CD1c-positive myeloid dendritic cell (primary cell): ENCODE data around the gene INCENP.
A peak's percentile ranks its signal among the peaks of the same experiment; 100 is the strongest.

ENCODE experiments used
- DNase-seq: peaks from one replicate; pipeline ENCODE4 v3.0.0-alpha.2; 2016; ENCODE audit errors: extremely low spot score

The INCENP gene

GRCh38 chr11:62140304-62141110, 16.7 kb downstream of the INCENP start:
- no peak for DNase-seq

DNA sequence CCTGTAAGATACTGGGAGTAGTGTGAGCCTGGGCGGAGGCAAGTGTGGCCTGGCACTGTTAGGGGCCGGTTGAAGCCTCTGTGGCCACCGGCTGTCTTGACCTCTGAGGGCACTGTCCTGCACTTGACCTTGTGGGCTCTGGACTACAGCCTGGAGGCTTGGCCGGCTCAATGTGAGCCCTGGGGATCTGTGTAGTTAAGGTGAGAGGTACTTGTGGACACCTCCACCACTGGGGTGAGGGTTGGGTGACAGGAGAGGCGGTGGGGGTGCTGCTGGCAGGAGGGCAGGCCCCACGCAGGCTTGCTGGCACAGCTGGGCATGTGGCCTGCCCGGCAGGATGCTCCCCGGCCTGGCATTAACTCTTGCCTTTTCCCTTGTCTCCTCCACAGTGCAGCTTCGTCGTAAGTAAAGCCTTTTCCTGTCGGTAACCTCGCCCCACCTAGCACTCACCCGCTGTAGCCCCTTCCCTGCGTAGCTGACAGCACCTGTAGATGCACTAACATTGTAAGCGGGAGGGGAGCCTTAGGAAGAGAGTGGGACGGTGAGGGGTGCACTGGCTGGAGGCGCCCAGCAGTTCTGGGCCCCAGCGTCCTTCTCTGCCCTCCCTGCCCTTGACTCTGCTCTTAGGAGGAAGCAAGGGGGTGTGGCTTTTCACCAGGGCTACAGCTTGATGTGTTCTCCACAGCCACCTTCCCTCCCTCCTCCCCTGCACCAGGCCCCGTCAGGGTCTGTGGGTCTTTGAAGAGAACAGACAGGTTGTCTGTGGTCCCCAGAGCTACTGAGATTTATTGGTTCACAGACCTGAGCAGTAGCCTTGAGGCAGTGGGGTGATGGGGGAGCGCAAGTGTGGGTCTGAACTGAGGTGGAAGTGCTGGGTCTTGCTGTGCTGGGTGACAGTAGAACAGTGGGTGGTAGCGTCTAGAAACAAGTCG, 17.6 kb downstream of the INCENP start:
- DNase-seq: no peak

DNA sequence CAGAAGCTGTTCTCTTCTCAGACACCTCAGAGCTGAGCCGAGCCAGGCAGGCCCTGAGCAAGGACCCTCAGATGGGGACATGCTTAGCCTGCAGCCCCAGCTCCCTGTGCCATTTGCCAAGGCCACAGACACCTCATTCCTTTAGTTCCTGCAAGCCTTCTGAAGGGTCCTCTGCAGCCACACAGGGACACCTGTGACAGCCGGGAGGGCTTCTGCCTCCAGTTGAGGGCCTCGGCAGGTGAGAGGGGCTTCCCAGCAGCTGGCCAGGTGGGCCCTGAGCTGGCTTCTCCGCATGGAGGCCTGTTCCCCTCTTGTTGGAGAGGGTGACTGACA, 18.2 kb downstream of the INCENP start:
- no peak for DNase-seq

DNA sequence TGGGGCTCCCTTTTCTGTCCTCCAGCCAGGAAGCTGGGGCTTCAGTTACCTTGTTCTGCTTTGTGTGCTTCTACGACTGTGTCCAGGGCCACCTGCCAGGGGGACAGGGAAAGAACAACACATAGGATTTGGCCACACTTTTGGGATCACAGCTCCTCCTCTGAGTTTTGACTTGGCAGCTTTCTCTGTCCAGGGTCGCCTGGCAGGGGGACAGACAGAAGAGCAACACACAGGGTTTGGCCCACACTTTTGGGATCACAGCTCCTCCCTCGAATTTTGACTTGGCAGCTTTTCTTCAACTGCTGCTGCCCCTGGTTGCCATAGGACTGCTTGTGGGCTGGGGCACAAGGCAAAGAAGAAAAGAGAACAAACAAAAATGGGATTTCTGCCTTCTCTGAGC, 19.1 kb downstream of the INCENP start:
- no peak for DNase-seq

DNA sequence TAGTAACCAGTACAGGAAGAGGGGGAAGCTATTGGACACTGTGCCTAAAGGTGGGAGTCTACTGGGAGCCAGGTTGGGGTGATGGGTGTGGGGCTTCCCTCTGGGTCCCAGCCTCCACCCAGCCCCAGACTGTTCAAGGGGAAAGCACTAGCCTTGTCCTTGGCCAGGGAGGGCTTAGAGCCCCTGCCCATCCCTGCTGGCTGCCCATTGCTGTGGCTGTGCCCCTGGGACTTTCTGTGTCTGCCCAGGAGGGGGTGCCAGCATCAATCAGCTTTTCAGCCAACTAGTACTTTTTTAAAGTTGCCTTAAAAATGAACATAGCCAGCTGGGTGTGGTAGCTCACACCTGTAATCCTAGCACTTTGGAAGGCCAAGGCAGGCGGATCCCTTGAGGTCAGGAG, 19.9 kb downstream of the INCENP start:
- DNase-seq: no peak

GRCh38 chr11:62144641-62145255, 20.9 kb downstream of the INCENP start:
- DNase-seq: no peak

- DNase-seq: no peak
These were observed 21.6 kb downstream of the INCENP start for GRCh38 chr11:62145261-62145871.

DNA sequence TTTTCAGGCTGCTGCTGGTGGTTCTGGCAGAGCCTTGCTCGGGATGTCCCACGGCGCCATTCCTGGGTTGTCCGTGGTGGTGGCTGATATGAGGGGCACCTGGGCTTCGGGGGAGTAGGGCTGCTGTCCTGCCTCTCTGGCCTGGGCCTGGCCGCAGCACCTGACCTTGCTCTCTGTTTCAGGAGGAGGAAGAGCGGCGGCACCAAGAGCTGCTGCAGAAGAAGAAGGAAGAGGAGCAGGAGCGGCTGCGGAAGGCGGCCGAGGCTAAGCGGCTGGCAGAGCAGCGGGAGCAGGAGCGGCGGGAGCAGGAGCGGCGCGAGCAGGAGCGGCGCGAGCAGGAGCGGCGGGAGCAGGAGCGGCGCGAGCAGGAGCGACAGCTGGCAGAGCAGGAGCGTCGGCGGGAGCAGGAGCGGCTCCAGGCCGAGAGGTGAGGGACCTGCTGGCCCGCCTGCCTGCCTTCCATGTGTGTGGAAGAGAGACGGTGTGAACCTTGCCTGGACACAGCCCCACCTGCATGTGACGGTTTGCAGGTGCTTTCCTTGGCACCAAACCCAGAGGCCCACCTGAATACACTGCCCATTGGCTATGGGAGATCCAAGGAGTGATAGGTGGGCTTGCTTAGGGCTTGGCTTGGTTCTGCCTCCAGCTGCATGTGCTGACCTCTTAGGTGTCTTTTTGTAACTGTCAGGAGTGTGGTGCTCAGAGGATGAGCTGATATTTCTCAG, 22.8 kb downstream of the INCENP start:
- DNase-seq: no peak

GRCh38 chr11:62147545-62147944, 23.7 kb downstream of the INCENP start:
- no peak for DNase-seq

DNA sequence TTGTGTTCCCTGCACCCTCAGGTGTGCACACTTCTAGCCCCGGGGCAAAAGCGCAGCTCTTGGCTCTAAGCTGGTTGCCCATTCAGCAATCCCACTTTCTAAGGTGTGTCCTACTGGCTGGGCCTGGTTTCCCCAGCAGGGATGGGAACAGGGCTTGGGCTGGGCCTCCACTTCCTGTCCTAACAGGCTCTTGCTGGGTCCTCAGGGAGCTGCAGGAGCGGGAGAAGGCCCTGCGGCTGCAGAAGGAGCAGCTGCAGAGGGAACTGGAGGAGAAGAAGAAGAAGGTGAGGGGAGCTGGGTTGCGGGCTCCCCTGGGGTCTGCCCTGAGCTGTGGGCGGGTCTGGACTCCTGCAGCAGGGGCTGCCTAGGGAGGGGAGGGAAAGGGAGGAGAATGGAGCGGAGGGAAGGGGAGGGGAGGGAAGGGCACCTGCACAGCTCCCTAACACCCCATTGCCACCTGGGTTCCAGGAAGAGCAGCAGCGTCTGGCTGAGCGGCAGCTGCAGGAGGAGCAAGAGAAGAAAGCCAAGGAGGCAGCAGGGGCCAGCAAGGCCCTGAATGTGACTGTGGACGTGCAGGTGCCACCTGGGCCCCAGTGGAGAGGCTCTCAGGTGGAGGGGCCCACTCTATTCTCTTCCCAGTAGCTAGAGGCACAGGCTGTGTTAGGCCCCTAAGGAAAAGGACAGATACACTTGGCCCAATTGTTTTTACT, 24.6 kb downstream of the INCENP start:
- DNase-seq: no peak

DNA sequence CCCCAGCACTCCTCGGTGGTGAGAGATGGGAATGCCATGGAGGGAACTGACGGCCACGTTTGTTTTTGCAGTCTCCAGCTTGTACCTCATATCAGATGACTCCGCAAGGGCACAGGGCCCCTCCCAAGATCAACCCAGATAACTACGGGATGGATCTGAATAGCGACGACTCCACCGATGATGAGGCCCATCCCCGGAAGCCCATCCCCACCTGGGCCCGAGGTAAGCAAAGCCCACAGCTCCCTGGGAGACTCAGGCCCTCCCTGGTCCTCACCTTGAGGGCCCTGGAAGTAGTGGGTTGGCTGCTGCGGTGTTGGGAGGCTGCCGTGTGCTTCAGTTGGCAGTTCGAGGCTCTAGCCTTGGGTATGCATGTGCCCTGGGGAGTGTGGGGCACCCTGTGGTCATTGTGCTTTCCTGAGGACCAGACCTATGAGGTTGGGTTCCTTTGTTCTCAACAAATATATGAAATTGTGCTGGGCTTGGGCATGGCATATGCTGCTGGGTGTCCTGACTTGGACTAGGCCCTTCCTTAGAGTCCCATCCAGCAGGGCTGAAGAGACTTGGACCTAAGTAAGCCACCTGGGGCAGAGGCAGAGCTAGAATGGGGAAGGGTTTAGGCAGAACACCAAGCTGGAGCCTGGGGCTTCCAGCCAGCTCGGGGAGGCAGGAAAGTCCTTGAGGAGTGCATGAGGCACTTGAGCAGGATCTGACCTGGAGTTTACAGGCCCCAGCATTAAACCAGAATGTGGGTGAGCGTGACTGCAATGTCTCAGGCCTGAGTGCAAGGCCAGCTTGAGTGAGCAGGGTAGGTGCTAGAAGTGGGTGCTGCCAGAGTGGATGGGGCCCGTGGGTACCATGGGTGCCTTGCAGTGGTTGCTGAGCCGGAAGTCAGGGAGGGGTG, 26.4 kb downstream of the INCENP start:
- no peak for DNase-seq

GRCh38 chr11:62150887-62151736, 27.3 kb downstream of the INCENP start:
- no peak for DNase-seq

DNA sequence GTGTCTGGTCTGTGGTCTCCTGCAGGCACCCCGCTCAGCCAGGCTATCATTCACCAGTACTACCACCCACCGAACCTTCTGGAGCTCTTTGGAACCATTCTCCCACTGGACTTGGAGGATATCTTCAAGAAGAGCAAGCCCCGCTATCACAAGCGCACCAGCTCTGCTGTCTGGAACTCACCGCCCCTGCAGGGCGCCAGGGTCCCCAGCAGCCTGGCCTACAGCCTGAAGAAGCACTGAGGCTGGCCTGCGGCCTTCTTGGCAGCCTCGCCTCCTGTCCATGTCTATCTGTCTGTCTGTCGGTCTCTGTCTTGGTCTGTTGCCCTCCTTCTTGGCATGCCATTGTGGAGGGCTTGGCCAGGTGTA, 27.9 kb downstream of the INCENP start:
- no peak for DNase-seq

DNA sequence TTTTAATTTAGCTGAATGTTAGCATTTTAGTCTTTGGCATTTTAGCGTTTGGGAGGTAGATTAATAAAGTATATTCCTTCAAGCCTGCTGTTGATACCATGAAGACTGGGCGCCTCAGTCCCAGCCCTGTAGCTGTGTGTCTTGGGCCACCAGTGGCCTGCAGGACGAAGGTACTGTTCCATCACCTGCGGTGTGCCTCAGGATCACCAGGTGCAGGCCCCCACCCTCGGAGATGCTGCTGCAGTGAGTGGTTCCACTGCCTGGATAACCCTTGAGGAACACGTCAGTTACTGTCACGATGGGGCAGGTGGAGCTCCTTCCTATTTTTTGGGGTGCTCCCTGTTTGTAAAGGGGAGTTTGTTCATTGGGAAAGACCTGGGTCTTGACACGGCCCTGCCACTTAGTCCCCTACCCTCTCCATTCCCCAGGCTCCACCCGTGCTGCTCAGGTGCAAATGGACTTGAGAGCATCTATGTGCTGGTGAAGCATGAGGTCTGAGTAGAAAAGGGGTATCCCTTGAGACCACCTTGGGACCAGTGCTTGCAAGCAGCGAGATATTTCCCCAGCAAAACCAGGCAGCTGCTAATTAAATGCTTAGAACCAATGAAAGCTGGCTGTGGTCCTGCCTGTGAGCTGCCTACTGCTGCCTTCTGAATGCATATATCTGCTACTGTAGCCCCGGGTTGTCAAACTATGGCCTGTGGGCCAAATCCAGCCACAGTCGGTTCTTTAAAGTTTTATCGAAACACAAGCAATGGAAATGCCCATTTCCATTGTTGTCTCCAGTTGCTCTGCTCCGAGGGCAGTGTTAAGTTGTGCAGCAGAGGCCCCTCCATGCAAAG, 28.7 kb downstream of the INCENP start:
- DNase-seq: no peak

DNA sequence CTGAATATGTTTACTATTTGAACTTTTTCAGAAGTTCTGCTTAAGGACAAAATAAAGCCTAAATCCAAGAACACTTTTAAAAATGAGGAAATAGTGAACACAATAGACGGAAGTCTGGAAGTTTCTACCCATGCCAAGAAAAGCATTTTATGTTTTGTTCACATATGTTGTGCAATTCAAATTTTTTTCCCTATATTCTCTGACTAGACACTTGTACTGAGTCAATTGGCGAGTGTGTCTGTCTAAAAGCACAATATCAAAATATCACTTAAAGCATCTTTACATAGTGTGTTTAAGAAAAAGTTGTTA, 29.2 kb downstream of the INCENP start:
- DNase-seq: peak; percentile 13

DNA sequence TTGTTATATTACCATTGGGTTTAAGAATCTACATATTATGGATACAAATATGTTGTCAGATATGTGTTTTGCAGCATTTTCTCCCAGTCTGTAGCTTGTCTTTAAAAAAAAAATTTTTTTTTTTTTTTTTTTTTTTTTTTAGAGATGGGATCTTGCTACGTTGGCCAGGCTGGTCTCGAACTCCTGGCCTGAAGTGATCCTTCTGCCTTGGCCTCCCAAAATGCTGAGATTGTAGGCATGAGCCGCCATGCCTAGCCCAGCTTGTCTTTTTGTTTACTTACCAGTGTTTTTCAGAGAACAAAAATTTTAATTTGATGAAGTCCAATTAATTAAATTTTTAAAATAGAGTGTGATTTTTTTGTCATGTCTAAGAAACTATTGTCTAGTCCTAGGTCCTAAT, 29.8 kb downstream of the INCENP start:
- DNase-seq: no peak

DNA sequence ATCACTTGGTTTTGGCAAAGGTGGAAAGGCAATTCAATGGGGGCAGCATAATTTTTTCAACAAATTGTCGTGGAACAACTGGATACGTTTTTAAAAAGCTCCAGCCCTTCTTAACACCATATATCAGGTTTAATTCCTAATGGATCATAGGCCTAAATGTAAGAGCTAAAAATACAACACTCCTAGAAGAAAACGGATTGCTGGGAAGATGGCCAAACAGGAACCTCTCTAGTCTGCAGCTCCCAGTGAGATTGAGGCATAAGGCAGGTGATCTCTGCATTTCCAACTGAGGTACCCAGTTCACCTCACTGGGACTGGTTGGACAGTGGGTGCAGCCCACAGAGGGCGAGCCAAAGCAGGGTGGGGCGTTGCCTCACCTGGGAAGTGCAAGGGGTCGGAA, 33.8 kb downstream of the INCENP start:
- DNase-seq: no peak

DNA sequence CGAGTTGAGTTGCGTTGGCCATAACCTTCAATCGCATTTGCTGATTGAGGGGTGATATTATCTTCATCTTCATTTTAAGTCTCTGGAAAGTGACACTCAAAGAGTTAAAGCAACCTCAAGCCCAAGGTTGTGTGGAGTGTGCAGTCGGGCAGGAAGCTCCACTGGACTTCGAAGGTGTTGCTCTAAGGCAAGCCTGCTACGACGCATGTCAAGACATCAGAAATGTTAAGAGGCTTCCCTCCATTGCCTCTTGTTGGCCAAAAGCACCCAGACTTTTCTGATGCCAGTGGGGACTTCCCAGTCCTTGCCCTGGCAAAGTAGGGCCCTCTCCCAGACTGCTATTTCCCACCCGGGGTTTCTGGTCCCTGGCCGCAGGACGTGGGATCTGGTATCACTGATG, 42.6 kb downstream of the INCENP start:
- no peak for DNase-seq
